ENCODE results near the gene PGLYRP2. TPM values are rescaled to one million over a fixed set of nuclear protein-coding genes. Genes with fewer than 3 reads are reported as not detected.

The PGLYRP2 gene
- total RNA-seq, 1 donor from 2014 or later: not detected

- TF ChIP-seq CTCF (IDR thresholded peaks at IDR 0.05; ENCODE audit: unreplicated experiment): no peak
- H3K4me1 Mint-ChIP-seq: peaks cover 4% of the 10 kb centered on the region
These were observed 41.2 kb downstream of the PGLYRP2 start for GRCh38 chr19:15438124-15438496.

GRCh38 chr19:15437355-15438123 is 41.8 kb downstream of the PGLYRP2 start:
- Mint-ChIP-seq H3K4me1 (peaks cover 6% of the 10 kb centered on the region), H3K4me3 (no peak overlapping the region), H3K36me3 (peaks cover 2% of the 10 kb centered on the region), H3K27me3 (ENCODE audit: low read depth) (no peaks in the 10 kb centered on the region), H3K9me3 (no peaks in the 10 kb centered on the region), H3K27ac (no peak overlapping the region)
- no peak for TF ChIP-seq CTCF (IDR thresholded peaks at IDR 0.05; ENCODE audit: unreplicated experiment)
- no peak for DNase-seq (ENCODE audit: low spot score in 2 of 2, unreplicated experiment in 2 of 2)

More at GRCh38 chr19:15438124-15438496, 41.2 kb downstream of the PGLYRP2 start:
- no peak for DNase-seq (ENCODE audit: low spot score in 2 of 2, unreplicated experiment in 2 of 2)
- Mint-ChIP-seq H3K27ac (no peak overlapping the region), H3K4me3 (no peak overlapping the region), H3K36me3 (peaks cover 2% of the 10 kb centered on the region), H3K9me3 (no peaks in the 10 kb centered on the region), H3K27me3 (ENCODE audit: low read depth) (no peaks in the 10 kb centered on the region)

- Mint-ChIP-seq H3K4me3 (no peak overlapping the region), H3K36me3 (peaks cover 2% of the 10 kb centered on the region), H3K4me1 (peaks cover 7% of the 10 kb centered on the region), H3K9me3 (no peaks in the 10 kb centered on the region), H3K27ac (no peak overlapping the region), H3K27me3 (ENCODE audit: low read depth) (no peaks in the 10 kb centered on the region)
- TF ChIP-seq CTCF (IDR thresholded peaks at IDR 0.05; ENCODE audit: unreplicated experiment): no peak
- DNase-seq (ENCODE audit: low spot score in 2 of 2, unreplicated experiment in 2 of 2): no peak
These were observed 42.5 kb downstream of the PGLYRP2 start for GRCh38 chr19:15436826-15437110.

GRCh38 chr19:15436012-15436825 is 43.1 kb downstream of the PGLYRP2 start:
- no peaks in the 10 kb centered on the region for H3K9me3 Mint-ChIP-seq
- TF ChIP-seq CTCF (IDR thresholded peaks at IDR 0.05; ENCODE audit: unreplicated experiment): no peak
- H3K4me1 Mint-ChIP-seq: peaks cover 13% of the 10 kb centered on the region
- no peak overlapping the region for H3K27ac Mint-ChIP-seq
- H3K4me3 Mint-ChIP-seq: no peak overlapping the region
- DNase-seq (ENCODE audit: low spot score in 2 of 2, unreplicated experiment in 2 of 2): no peak
- H3K27me3 Mint-ChIP-seq (ENCODE audit: low read depth): no peaks in the 10 kb centered on the region
- H3K36me3 Mint-ChIP-seq: peaks cover 2% of the 10 kb centered on the region

GRCh38 chr19:15433519-15434069 is 45.7 kb downstream of the PGLYRP2 start:
- peak overlapping the region; percentile 97 for H3K27ac Mint-ChIP-seq
- TF ChIP-seq CTCF (IDR thresholded peaks at IDR 0.05; ENCODE audit: unreplicated experiment): no peak
- DNase-seq (ENCODE audit: low spot score in 2 of 2, unreplicated experiment in 2 of 2): no peak
- no peaks in the 10 kb centered on the region for H3K9me3 Mint-ChIP-seq
- peaks cover 21% of the 10 kb centered on the region for H3K4me1 Mint-ChIP-seq
- H3K27me3 Mint-ChIP-seq (ENCODE audit: low read depth): no peaks in the 10 kb centered on the region
- peak overlapping the region; percentile 90 for H3K4me3 Mint-ChIP-seq
- peaks cover 2% of the 10 kb centered on the region for H3K36me3 Mint-ChIP-seq
